OCI-LY7 (cell line): ENCODE data around the gene REEP5.
"Not testable (repeated sequence)": the region's sequence is repeated elsewhere in the genome, so short reads cannot be mapped to it uniquely, and the experiment has no call there.

ENCODE experiments used
- EZH2phosphoT487 ChIP-seq: fragments of 200-600 bp; sonication (generic); IDR thresholded peaks from 2 replicates; pipeline ENCODE4 v1.6.1; 2018; ENCODE audit warnings: low read depth, borderline replicate concordance, mild to moderate bottlenecking, mixed run types, antibody characterized with exemption, low read length, moderate library complexity, mixed read lengths
- TF ChIP-seq, protein P1 (sequence below): fragments of 200-600 bp; sonication (generic); conservative IDR thresholded peaks from 2 replicates; pipeline ENCODE4 v1.5.1; 2014; ENCODE audit warnings: mild to moderate bottlenecking, antibody characterized with exemption, low read length, moderate library complexity, mixed read lengths

DNA sequence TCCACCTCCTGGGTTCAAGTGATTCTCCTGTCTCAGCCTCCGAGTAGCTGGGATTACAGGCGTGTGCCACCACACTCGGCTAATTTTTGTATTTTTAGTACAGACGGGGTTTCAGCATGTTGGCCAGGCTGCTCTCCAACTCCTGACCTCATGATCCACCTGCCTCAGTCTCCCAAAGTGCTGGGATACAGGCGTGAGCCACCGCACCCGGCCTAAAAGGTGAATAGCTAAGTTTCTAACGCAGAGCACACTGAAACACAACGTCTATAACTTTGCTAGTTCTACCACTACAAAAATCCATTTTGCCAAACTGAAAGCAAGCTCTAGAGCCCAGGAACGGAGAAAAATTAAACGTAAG is 61.5 kb downstream of the REEP5 start:
- TF ChIP-seq, protein P1, sequence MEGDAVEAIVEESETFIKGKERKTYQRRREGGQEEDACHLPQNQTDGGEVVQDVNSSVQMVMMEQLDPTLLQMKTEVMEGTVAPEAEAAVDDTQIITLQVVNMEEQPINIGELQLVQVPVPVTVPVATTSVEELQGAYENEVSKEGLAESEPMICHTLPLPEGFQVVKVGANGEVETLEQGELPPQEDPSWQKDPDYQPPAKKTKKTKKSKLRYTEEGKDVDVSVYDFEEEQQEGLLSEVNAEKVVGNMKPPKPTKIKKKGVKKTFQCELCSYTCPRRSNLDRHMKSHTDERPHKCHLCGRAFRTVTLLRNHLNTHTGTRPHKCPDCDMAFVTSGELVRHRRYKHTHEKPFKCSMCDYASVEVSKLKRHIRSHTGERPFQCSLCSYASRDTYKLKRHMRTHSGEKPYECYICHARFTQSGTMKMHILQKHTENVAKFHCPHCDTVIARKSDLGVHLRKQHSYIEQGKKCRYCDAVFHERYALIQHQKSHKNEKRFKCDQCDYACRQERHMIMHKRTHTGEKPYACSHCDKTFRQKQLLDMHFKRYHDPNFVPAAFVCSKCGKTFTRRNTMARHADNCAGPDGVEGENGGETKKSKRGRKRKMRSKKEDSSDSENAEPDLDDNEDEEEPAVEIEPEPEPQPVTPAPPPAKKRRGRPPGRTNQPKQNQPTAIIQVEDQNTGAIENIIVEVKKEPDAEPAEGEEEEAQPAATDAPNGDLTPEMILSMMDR = not testable (repeated sequence)
- not testable (repeated sequence) for TF ChIP-seq EZH2phosphoT487
